Motor neuron (in vitro differentiated cells): ENCODE measurements around the gene OR14A2. TPM values are rescaled to one million over a fixed set of nuclear protein-coding genes. Genes with fewer than 3 reads are reported as not detected.
A peak's percentile ranks its signal among the peaks of the same experiment; 100 is the strongest.
"Not testable (repeated sequence)": the region's sequence is repeated elsewhere in the genome, so short reads cannot be mapped to it uniquely, and the experiment has no call there.

Source experiments
- ATAC-seq, 8 experiments: fragments of 200-7000 bp; cut with Tn5 transposase; replicated peaks in 6 of 8; 2 replicates each; pipeline ENCODE4 v1.8.0; 2021; ENCODE audit warnings: mild to moderate bottlenecking in 8 of 8, moderate library complexity in 8 of 8
- H3K27ac ChIP-seq, 2 donors: fragments of 250-450 bp; sonication (Bioruptor Pico); 2 replicates each; pipeline ENCODE4 v1.9.0; 2021; ENCODE audit warnings: antibody characterized with exemption in 2 of 2, mild to moderate bottlenecking in 2 of 2, moderate library complexity in 1 of 2
- H3K4me1 ChIP-seq, 2 donors: fragments of 250-450 bp; sonication (Bioruptor Pico); replicated peaks in 1 of 2; 2 replicates each; pipeline ENCODE4 v1.6.1; 2021; ENCODE audit warnings: antibody characterized with exemption in 2 of 2, mild to moderate bottlenecking in 2 of 2, moderate library complexity in 1 of 2
- H3K4me3 ChIP-seq, 5 donors: fragments of 250-450 bp; sonication (Bioruptor Pico); 2 replicates each; pipeline ENCODE4 v1.9.0; 2021; ENCODE audit warnings: antibody characterized with exemption in 5 of 5, mild to moderate bottlenecking in 5 of 5, moderate library complexity in 4 of 5
- WGBS, 10 experiments: fragments of 450-650 bp; shearing (Covaris generic); methylation state at CpG; one replicate each; pipeline ENCODE4 v1.0.0; 2022; 5-methylcytosine and 5-hydroxymethylcytosine counted together
- in situ Hi-C, 9 experiments: fragments of 400-800 bp; cut with MboI; loops; one replicate each; pipeline ENCODE4 v1.15.0; 2021; ENCODE audit warnings: low sequenced_read_pairs in 9 of 9, low pct_unique_long_range_greater_than_20kb in 2 of 9; ENCODE audit not compliant: unreplicated experiment in 9 of 9
- total RNA-seq, 8 experiments: library from RNA; unstranded; fragments of 300-600 nt; gene quantifications; 2 replicates each; pipeline versions ENCODE4 v1.2.3 to v1.2.4, GENCODE V29; 2022

The OR14A2 gene
- total RNA-seq, 8 experiments from 2014 or later = not detected

- Histone ChIP-seq H3K27ac (no peak overlapping the region), H3K4me1 (no peaks in the 10 kb centered on the region), H3K4me3 (no peak overlapping the region)
- ATAC-seq = no peak
- in situ Hi-C loops = no loop called here
- WGBS, 10 experiments = 8 to 92% (median 80%) methylated on average over 5 to 7 of the region's 7 CpGs; no CpG with 5 or more reads in 1 of the 10 experiments
Observed at GRCh38 chr1:247713753-247714152, 34.2 kb downstream of the OR14A2 start.

- H3K4me1 ChIP-seq, in situ Hi-C loops, H3K27ac ChIP-seq, H3K4me3 ChIP-seq, ATAC-seq: not testable (repeated sequence)
- 0 to 100% (median 84%) methylated on average over 1 to 8 of the region's 8 CpGs; no CpG with 5 or more reads in 5 of the 10 experiments for WGBS, 10 experiments
Observed at GRCh38 chr1:247710681-247711080, 37.3 kb downstream of the OR14A2 start.

- WGBS, 10 experiments = 27 to 100% (median 78%) methylated on average over 1 of the region's 1 CpG
Observed at GRCh38 chr1:247701338-247701737, 46.6 kb downstream of the OR14A2 start.

GRCh38 chr1:247681288-247681897 is 66.5 kb downstream of the OR14A2 start:
- ATAC-seq = peak in 3 of 8 experiments; percentile 64 to 89 (median 71)
- no peaks in the 10 kb centered on the region for H3K4me1 ChIP-seq
- H3K4me3 ChIP-seq = no peak overlapping the region
- in situ Hi-C loops = no loop called here
- 17 to 48% (median 32%) methylated on average over 5 to 7 of the region's 7 CpGs for WGBS, 10 experiments
- no peak overlapping the region for H3K27ac ChIP-seq

More at GRCh38 chr1:247701338-247701737, 46.6 kb downstream of the OR14A2 start:
- H3K4me1 ChIP-seq = no peaks in the 10 kb centered on the region
- in situ Hi-C loops = no loop called here
- no peak overlapping the region for H3K4me3 ChIP-seq
- ATAC-seq = no peak
- no peak overlapping the region for H3K27ac ChIP-seq

- Histone ChIP-seq H3K4me1 (no peaks in the 10 kb centered on the region), H3K27ac (no peak overlapping the region), H3K4me3 (no peak overlapping the region)
- ATAC-seq = no peak
- 0 to 100% (median 80%) methylated on average over 1 to 4 of the region's 4 CpGs; no CpG with 5 or more reads in 1 of the 10 experiments for WGBS, 10 experiments
- in situ Hi-C loops = no loop called here
Observed at GRCh38 chr1:247680171-247680570, 67.8 kb downstream of the OR14A2 start.

- H3K27ac ChIP-seq = no peak within 1 kb of the TSS
- no peak within 1 kb of the TSS for H3K4me3 ChIP-seq
- in situ Hi-C loops = no loop called here
- 0 to 93% (median 57%) methylated on average over 1 of the region's 1 CpG; no CpG with 5 or more reads in 1 of the 10 experiments for WGBS, 10 experiments
- no peaks in the 10 kb centered on the region for H3K4me1 ChIP-seq
- ATAC-seq = no peak
Observed at GRCh38 chr1:247679639-247680038, 68.3 kb downstream of the OR14A2 start, which contains the start of gene OR13G1. TSS of gene OR13G1 (minus strand) at chr1:247679739. CDS start at chr1:247673041, 6,698 bp downstream.

Other genes with a start within 250 kb of the OR14A2 start
- gene OR2C3, start 211.7 kb downstream of the OR14A2 start, total RNA-seq = under 1 TPM in 5 of 8 experiments, not detected in 3; 0.04 to 0.38 (median 0.09) TPM
- gene GCSAML, start 199.0 kb downstream of the OR14A2 start, total RNA-seq = under 1 TPM in 4 of 8 experiments, not detected in 4; 0.14 to 0.25 (median 0.21) TPM
- 1 to 10 TPM in 1 of 8 experiments, under 1 TPM in 1, not detected in 6; 0.21 to 1.0 TPM for gene OR2G2, start 159.8 kb downstream of the OR14A2 start, total RNA-seq
- gene OR2G3, start 142.6 kb downstream of the OR14A2 start, total RNA-seq = under 1 TPM in 2 of 8 experiments, not detected in 6; 0.61 to 0.76 TPM
- gene OR13G1, start 68.4 kb downstream of the OR14A2 start, total RNA-seq = under 1 TPM in 5 of 8 experiments, not detected in 3; 0.04 to 0.71 (median 0.18) TPM
- gene OR6F1, start 31.5 kb downstream of the OR14A2 start, total RNA-seq = under 1 TPM in 3 of 8 experiments, not detected in 5; 0.09 to 0.31 (median 0.28) TPM
- gene OR14K1, start 9.5 kb downstream of the OR14A2 start, total RNA-seq = not detected
- gene OR1C1, start 12.4 kb upstream of the OR14A2 start, total RNA-seq = 1 to 10 TPM in 1 of 8 experiments, under 1 TPM in 5, not detected in 2; 0.07 to 1.3 (median 0.20) TPM
- gene OR14A16, start 76.0 kb upstream of the OR14A2 start, total RNA-seq = not detected
- 1 to 10 TPM in 1 of 8 experiments, under 1 TPM in 1, not detected in 6; 0.25 to 1.1 TPM for gene OR11L1, start 93.8 kb upstream of the OR14A2 start, total RNA-seq
- gene TRIM58, start 109.0 kb upstream of the OR14A2 start, total RNA-seq = 1 to 10 TPM in 2 of 8 experiments, under 1 TPM in 5, not detected in 1; 0.27 to 4.7 (median 0.52) TPM
- 1 to 10 TPM in 1 of 8 experiments, under 1 TPM in 7; 0.33 to 1.0 (median 0.51) TPM for gene OR2W3, start 147.4 kb upstream of the OR14A2 start, total RNA-seq
- gene OR2T8, start 172.1 kb upstream of the OR14A2 start, total RNA-seq = under 1 TPM in 1 of 8 experiments, not detected in 7; 0.47 TPM
- gene OR2AJ1, start 176.7 kb upstream of the OR14A2 start, total RNA-seq = under 1 TPM in 2 of 8 experiments, not detected in 6; 0.21 to 0.24 TPM
- gene OR2L8, start 200.7 kb upstream of the OR14A2 start, total RNA-seq = 1 to 10 TPM in 2 of 8 experiments, under 1 TPM in 2, not detected in 4; 0.36 to 1.9 (median 0.80) TPM
- gene OR2AK2, start 217.1 kb upstream of the OR14A2 start, total RNA-seq = 1 to 10 TPM in 2 of 8 experiments, under 1 TPM in 1, not detected in 5; 1.00 to 1.5 (median 1.1) TPM